Osteoblast (primary cell): Measurements from ENCODE around the gene MBD1. TPM values are rescaled to one million over a fixed set of nuclear protein-coding genes. Genes with fewer than 3 reads are reported as not detected.
"Not testable (repeated sequence)": the region's sequence is repeated elsewhere in the genome, so short reads cannot be mapped to it uniquely, and the experiment has no call there.

ENCODE experiments used
- DNase-seq: peaks from one replicate; pipeline ENCODE4 v3.0.0; 2011; ENCODE audit warnings: low spot score, mixed read lengths; ENCODE audit not compliant: insufficient read length; ENCODE audit errors: missing footprints
- H2AFZ ChIP-seq: 2 replicates; pipeline ENCODE4 v1.6.0; 2011; ENCODE audit warnings: mild to moderate bottlenecking, low read length
- H3K27ac ChIP-seq: 2 replicates; pipeline ENCODE4 v1.5.1; 2011; ENCODE audit warnings: mild to moderate bottlenecking, low read depth, low read length, moderate library complexity
- H3K27me3 ChIP-seq: 2 replicates; pipeline ENCODE4 v1.6.0; 2012; ENCODE audit warnings: mild to moderate bottlenecking, control low read depth, inconsistent platforms, low read length, moderate library complexity; ENCODE audit not compliant: insufficient read depth
- H3K36me3 ChIP-seq: 2 replicates; pipeline ENCODE4 v1.5.1; 2011; ENCODE audit warnings: mild to moderate bottlenecking, low read length, control low read depth, moderate library complexity; ENCODE audit not compliant: insufficient read depth
- H3K4me1 ChIP-seq: 2 replicates; pipeline ENCODE4 v1.5.1; 2011; ENCODE audit warnings: mild to moderate bottlenecking, low read length, control low read depth, moderate library complexity; ENCODE audit not compliant: insufficient read depth
- H3K4me2 ChIP-seq: 2 replicates; pipeline ENCODE4 v1.6.0; 2011; ENCODE audit warnings: mild to moderate bottlenecking, low read length; ENCODE audit not compliant: insufficient read depth
- H3K4me3 ChIP-seq: fragments of 200-600 bp; sonication (generic); 3 replicates; pipeline ENCODE4 v1.5.1; 2012; ENCODE audit warnings: mild to moderate bottlenecking, low read length, inconsistent platforms; ENCODE audit not compliant: insufficient read depth
- H3K79me2 ChIP-seq: 2 replicates; pipeline ENCODE4 v1.6.0; 2012; ENCODE audit warnings: mild to moderate bottlenecking, low read length, control low read depth, inconsistent platforms; ENCODE audit not compliant: insufficient read depth
- H3K9me3 ChIP-seq: 2 replicates; pipeline ENCODE4 v1.5.1; 2011; ENCODE audit warnings: low read depth, low read length, control low read depth
- H4K20me1 ChIP-seq: 2 replicates; pipeline ENCODE4 v1.6.0; 2012; ENCODE audit warnings: mild to moderate bottlenecking, low read length, control low read depth; ENCODE audit not compliant: insufficient read depth
- total RNA-seq: library from RNA; depleted of rRNA; stranded (reverse); fragments of >200 nt; gene quantifications from 2 replicates; pipeline ENCODE4 v1.2.3, GENCODE V29; 2012
- TF ChIP-seq, protein P1 (sequence below): IDR thresholded peaks from 2 replicates; pipeline ENCODE4 v1.5.1; 2011; ENCODE audit warnings: mild to moderate bottlenecking, low read depth, low read length, moderate library complexity; ENCODE audit errors: extremely low read depth

Gene MBD1
- total RNA-seq, 1 donor: 71.3 TPM

DNA sequence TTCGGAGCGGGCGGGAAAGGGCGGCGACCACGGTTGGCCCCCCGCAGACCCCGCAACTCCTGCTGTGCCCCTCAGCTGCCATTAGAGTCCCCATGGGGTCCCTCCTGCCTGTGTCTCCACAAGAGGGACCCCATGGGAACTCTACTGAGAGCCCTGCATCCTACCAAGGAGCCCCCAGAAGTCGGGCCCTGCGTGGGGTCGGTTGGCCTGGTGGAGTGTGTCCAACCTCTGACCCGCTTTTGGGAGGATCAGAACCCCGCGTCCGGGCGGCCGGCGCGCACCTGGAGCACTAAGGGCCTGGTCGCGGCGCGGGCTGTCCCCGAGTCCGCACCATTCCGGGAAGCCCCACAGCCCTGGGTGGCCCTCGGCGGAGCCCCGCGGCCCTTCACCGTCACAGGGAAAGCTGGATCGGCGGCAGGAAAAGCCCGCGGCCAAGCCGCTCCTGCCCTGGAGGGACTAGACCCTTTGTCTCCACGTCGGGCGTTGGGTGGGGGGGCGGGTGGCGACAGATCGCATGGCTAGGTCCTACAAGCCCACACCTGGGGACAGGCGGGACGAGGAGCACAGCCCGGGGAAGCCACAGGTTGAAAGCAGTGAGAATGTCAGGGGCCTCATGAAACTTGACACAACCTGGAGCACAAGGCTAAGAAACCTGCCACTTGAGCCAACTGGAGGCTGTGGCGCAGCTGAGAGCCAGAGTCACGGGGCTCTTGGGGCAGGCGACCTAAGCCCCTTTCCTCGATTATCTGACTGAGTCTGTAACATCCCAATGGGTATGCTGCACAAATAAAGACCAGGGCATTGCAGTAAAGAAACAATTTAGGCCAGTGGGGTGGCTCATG lies 17.3 kb upstream of the MBD1 start:
- H3K9me3 ChIP-seq: no peaks in the 10 kb centered on the region
- DNase-seq: no peak
- peak overlapping the region; percentile 98 for H3K4me2 ChIP-seq
- H3K4me1 ChIP-seq: peaks cover 5% of the 10 kb centered on the region
- peaks cover 41% of the 10 kb centered on the region for H3K27me3 ChIP-seq
- H3K36me3 ChIP-seq: no peaks in the 10 kb centered on the region
- peak overlapping the region; percentile 95 for H2AFZ ChIP-seq
- peak overlapping the region; percentile 71 for H3K4me3 ChIP-seq
- TF ChIP-seq, protein P1, sequence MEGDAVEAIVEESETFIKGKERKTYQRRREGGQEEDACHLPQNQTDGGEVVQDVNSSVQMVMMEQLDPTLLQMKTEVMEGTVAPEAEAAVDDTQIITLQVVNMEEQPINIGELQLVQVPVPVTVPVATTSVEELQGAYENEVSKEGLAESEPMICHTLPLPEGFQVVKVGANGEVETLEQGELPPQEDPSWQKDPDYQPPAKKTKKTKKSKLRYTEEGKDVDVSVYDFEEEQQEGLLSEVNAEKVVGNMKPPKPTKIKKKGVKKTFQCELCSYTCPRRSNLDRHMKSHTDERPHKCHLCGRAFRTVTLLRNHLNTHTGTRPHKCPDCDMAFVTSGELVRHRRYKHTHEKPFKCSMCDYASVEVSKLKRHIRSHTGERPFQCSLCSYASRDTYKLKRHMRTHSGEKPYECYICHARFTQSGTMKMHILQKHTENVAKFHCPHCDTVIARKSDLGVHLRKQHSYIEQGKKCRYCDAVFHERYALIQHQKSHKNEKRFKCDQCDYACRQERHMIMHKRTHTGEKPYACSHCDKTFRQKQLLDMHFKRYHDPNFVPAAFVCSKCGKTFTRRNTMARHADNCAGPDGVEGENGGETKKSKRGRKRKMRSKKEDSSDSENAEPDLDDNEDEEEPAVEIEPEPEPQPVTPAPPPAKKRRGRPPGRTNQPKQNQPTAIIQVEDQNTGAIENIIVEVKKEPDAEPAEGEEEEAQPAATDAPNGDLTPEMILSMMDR: no peak
- H3K79me2 ChIP-seq: no peaks in the 10 kb centered on the region
- no peak overlapping the region for H3K27ac ChIP-seq
- H4K20me1 ChIP-seq: no peaks in the 10 kb centered on the region

DNA sequence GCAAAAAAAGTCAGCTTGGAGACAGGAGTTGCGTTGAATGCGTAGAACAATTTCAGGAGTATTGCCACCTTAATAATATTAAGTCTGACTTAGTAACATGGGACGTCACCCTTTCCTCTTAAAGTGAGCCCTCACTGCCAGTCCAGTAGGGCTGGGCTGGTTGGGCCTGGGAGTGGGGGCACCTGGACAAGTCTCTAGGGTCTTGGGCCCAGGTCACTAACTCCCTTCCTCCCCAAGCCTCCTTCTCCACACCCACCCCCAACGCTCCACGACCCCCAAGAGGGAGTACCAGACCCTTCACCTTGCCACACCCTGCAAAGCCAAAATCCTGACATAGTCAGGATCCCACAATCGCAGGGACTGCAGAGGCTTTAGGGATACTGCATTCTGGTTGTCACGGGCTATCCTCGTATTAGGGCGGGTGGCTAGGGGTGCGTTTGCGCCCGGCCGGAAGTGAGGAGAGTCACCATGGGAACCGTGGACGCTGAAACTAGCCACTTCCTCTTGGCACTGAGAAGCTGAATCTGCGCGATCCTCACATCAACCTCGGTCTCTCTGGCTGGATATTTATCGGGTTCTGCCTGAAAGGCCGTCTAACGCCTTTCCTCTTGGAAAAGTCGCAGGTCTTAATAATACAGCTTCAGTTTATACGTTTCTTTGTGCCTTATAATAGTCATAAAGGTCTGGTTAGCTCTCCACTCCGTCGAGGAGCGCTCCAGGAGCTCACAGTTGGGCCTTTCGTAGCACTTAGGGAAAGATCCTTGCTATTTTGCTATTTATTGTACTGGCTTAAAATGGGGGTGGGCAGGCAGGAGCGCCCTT lies 16.5 kb upstream of the MBD1 start:
- peaks cover 5% of the 10 kb centered on the region for H3K4me1 ChIP-seq
- TF ChIP-seq, protein P1: no peak
- H3K27me3 ChIP-seq: peaks cover 36% of the 10 kb centered on the region
- H3K4me2 ChIP-seq: peak overlapping the region; percentile 98
- H3K36me3 ChIP-seq: no peaks in the 10 kb centered on the region
- no peak overlapping the region for H3K27ac ChIP-seq
- no peaks in the 10 kb centered on the region for H3K79me2 ChIP-seq
- H3K4me3 ChIP-seq: peak overlapping the region; percentile 71
- peak overlapping the region; percentile 95 for H2AFZ ChIP-seq
- DNase-seq: peak; percentile 91
- H3K9me3 ChIP-seq: no peaks in the 10 kb centered on the region
- H4K20me1 ChIP-seq: no peaks in the 10 kb centered on the region

DNA sequence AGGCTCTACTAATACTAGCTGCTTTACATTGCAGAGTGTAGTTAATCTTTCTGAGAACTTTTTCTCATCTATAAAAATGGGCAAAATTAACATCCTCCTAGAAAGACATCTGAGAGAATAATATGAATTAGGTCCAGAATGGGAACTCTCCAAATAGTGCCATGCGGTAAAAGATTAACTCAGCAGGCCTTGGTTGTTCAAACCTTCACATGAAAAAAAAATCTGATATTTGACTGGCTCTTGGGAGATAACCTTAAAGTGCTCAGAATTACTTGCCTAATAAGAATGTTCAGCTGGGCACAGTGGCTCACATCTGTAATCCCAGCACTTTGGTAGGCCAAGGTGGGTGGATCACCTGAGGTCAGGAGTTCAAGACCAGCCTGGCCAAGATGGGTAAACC lies 11.7 kb upstream of the MBD1 start:
- Histone ChIP-seq H3K27me3 (peaks cover 19% of the 10 kb centered on the region), H3K36me3 (no peaks in the 10 kb centered on the region), H3K9me3 (no peaks in the 10 kb centered on the region), H3K27ac (no peak overlapping the region), H3K4me2 (no peak overlapping the region), H3K4me3 (no peak overlapping the region), H2AFZ (no peak overlapping the region), H3K4me1 (peaks cover 5% of the 10 kb centered on the region), H3K79me2 (peaks cover 1% of the 10 kb centered on the region), H4K20me1 (no peaks in the 10 kb centered on the region)
- TF ChIP-seq, protein P1: no peak
- no peak for DNase-seq

DNA sequence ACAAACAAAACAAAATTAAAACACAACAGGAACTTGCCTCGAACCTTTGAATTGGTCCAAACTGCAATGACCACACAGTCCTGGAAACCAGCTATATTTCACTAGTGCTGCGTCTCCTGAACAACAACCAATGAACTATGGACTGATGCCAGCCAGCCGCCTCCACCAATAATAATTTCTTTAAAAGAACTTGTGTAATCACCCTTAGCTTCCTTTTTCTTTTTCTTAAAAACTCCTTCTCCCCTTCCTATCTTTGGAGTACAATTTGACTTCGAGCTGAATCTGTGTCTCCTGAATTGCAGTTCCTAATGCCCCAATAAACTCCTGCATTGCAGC lies 7.8 kb upstream of the MBD1 start:
- TF ChIP-seq, protein P1: no peak
- no peak overlapping the region for H3K4me2 ChIP-seq
- H4K20me1 ChIP-seq: no peaks in the 10 kb centered on the region
- no peak overlapping the region for H3K27ac ChIP-seq
- H2AFZ ChIP-seq: no peak overlapping the region
- H3K27me3 ChIP-seq: peaks cover 6% of the 10 kb centered on the region
- H3K4me3 ChIP-seq: no peak overlapping the region
- H3K4me1 ChIP-seq: peaks cover 2% of the 10 kb centered on the region
- H3K79me2 ChIP-seq: peaks cover 15% of the 10 kb centered on the region
- DNase-seq: no peak
- H3K36me3 ChIP-seq: peaks cover 11% of the 10 kb centered on the region
- no peaks in the 10 kb centered on the region for H3K9me3 ChIP-seq

DNA sequence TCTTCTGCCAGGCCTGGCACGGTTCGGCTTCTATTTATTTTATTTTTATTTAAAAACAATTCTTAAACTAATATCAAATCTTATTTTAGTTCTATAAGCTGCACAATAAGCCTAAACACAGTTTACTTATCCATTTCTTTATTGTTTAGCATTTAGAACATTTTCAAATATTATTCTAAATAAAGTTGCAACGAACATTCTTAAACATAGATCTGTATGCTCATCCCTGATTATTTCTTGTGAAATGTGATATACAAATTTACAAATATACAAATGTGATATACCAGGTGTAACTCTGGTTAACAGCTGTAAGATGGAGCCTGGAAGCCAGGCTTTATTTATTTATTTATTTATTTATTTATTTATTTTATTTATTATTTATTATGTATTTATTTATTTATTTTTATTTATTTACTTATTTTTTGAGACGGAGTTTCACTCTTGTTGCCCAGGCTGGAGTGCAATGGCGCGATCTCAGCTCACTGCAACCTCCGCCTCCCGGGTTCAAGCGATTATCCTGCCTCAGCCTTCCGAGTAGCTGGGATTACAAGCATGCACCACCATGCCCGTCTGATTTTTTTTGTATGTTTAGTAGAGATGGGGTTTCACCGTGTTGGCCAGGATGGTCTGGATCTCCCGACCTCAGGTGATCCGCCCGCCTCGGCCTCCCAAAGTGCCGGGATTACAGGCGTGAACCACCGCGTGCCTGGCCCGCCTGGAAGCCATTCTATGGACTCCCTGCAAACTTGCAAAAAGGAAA lies 7.2 kb upstream of the MBD1 start:
- Histone ChIP-seq H3K27ac (peak overlapping the region; percentile 50), H2AFZ (peak overlapping the region; percentile 100)
- not testable (repeated sequence) for H3K4me1 ChIP-seq

More for the DNA sequence above, 7.2 kb upstream of the MBD1 start:
- not testable (repeated sequence) for H3K27me3 ChIP-seq, H4K20me1 ChIP-seq, DNase-seq, H3K9me3 ChIP-seq
- Histone ChIP-seq H3K4me2 (peak overlapping the region; percentile 99), H3K36me3 (peaks cover 14% of the 10 kb centered on the region), H3K79me2 (peaks cover 15% of the 10 kb centered on the region), H3K4me3 (peak overlapping the region; percentile 97)
